CD4-positive, alpha-beta T cell (primary cell): Measurements from ENCODE around the gene TMEM63C. TPM values are rescaled to one million over a fixed set of nuclear protein-coding genes. Genes with fewer than 3 reads are reported as not detected.

Source experiments
- ATAC-seq: fragments of 200-7000 bp; cut with Tn5 transposase; one replicate; pipeline ENCODE4 v1.10.0; 2022; ENCODE audit warnings: mild to moderate bottlenecking; ENCODE audit not compliant: poor library complexity
- CTCF ChIA-PET: fragments of 350-600 bp; sonication (Branson Sonifier 250); formaldehyde crosslinking; loops from one replicate; lab custom pipeline; 2021; ENCODE audit warnings: antibody characterized with exemption, inconsistent platforms; lab: Charles Lee
- POLR2A ChIA-PET: fragments of 350-600 bp; sonication (Branson Sonifier 250); formaldehyde crosslinking; loops from one replicate; lab custom pipeline; 2021; ENCODE audit warnings: antibody characterized with exemption, inconsistent platforms; lab: Charles Lee
- DNase-seq, 14 experiments: peaks; one replicate each; pipeline ENCODE4 v3.0.0-alpha.2; 2013 to 2020; ENCODE audit warnings: mixed read lengths in 2 of 14
- H3K27ac ChIP-seq, 2 donors: one replicate each; pipeline versions ENCODE4 v1.5.1 to v1.7.0; 2013; ENCODE audit warnings: low read length in 2 of 2, low read depth in 1 of 2, mild to moderate bottlenecking in 1 of 2
- H3K27me3 ChIP-seq, 2 experiments: 1 replicate in 1 of 2; 2 replicates in 1 of 2; pipeline versions ENCODE4 v1.6.1 to v1.7.0; 2013; ENCODE audit warnings: low read length in 2 of 2, control low read depth in 1 of 2, mild to moderate bottlenecking in 1 of 2, moderate library complexity in 1 of 2; ENCODE audit not compliant: insufficient read depth in 2 of 2, control insufficient read depth in 1 of 2
- H3K36me3 ChIP-seq: one replicate; pipeline ENCODE4 v1.6.1; 2013; ENCODE audit warnings: low read length, control low read depth; ENCODE audit not compliant: insufficient read depth
- H3K4me1 ChIP-seq: one replicate; pipeline ENCODE4 v1.6.1; 2013; ENCODE audit warnings: low read length, control low read depth; ENCODE audit not compliant: insufficient read depth
- H3K4me3 ChIP-seq: one replicate; pipeline ENCODE4 v1.5.1; 2013; ENCODE audit warnings: mild to moderate bottlenecking, low read length, moderate library complexity
- H3K9me3 ChIP-seq, 2 experiments: 1 replicate in 1 of 2; 2 replicates in 1 of 2; pipeline versions ENCODE4 v1.6.1 to v1.7.0; 2013; ENCODE audit warnings: low read length in 2 of 2, mild to moderate bottlenecking in 2 of 2, control low read depth in 1 of 2, moderate library complexity in 1 of 2; ENCODE audit not compliant: control insufficient read depth in 1 of 2, insufficient read depth in 1 of 2
- H3K27ac Mint-ChIP-seq: one replicate; pipeline ENCODE4 v1.8.0; 2020; ENCODE audit warnings: mixed read lengths
- H3K27me3 Mint-ChIP-seq: one replicate; pipeline ENCODE4 v1.8.0; 2021; ENCODE audit warnings: mixed read lengths
- H3K36me3 Mint-ChIP-seq: one replicate; pipeline ENCODE4 v1.8.0; 2021; ENCODE audit warnings: low read depth, mixed read lengths
- H3K4me1 Mint-ChIP-seq: one replicate; pipeline ENCODE4 v1.8.0; 2021; ENCODE audit warnings: low read depth, mixed read lengths
- H3K4me3 Mint-ChIP-seq: one replicate; pipeline ENCODE4 v1.8.0; 2020; ENCODE audit warnings: mild to moderate bottlenecking, mixed read lengths
- H3K9me3 Mint-ChIP-seq: one replicate; pipeline ENCODE4 v1.8.0; 2020; ENCODE audit warnings: mixed read lengths
- intact Hi-C, 2 experiments: fragments of 100-400 bp; cut with DNase I in 1 of 2; cut with micrococcal nuclease in 1 of 2; formaldehyde crosslinking; loops; one replicate each; pipeline versions ENCODE4 v1.15.1 to v1.9.0; 2023 to 2025; cut with DNase I, micrococcal nuclease
- total RNA-seq, 174 experiments: library from RNA in 2 of 174; stranded (reverse) in 2 of 174; gene quantifications; one replicate each; pipeline ENCODE4 v1.2.3 and lab custom pipeline; 2021 to 2026
- TF ChIP-seq, protein P1 (sequence below): fragments of 200-600 bp; IDR thresholded peaks from one replicate; pipeline ENCODE4 v1.8.0; 2022; ENCODE audit warnings: antibody characterized with exemption, mild to moderate bottlenecking

The TMEM63C gene
- total RNA-seq, 2 experiments from 2014 or later: 0.58 to 0.89 TPM

DNA sequence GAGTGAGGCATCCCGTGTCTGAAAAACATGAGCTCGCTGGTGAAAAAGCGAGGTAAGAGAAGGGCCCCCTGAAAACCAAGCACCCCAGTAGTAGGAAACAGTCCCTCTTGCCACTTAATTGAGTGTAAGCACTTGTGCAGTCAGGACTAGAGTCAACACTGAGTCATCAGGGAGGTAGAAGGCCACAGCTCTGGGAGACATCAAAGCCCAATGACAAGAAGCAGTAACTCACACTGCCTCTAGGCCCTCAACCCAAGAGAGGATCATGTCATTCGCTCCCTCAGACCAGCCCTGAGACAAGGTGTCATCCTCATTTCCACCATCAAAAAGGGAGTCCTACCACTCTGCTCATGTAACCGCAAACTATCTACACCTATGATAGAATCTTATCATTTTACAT is 121.3 kb downstream of the TMEM63C start:
- H3K4me3 ChIP-seq: no peak overlapping the region
- H3K27me3 ChIP-seq: no peaks in the 10 kb centered on the region
- intact Hi-C loops: loop anchor here (5.0 kb wide), 2 partner anchors 249 to 1294 kb away; no protein-coding TSS in a partner anchor
- ATAC-seq: peak; percentile 24
- peaks cover 4% of the 10 kb centered on the region for H3K36me3 ChIP-seq
- H3K9me3 ChIP-seq: no peaks in the 10 kb centered on the region
- Mint-ChIP-seq H3K9me3 (no peaks in the 10 kb centered on the region), H3K4me1 (no peaks in the 10 kb centered on the region), H3K27ac (no peak overlapping the region), H3K36me3 (no peaks in the 10 kb centered on the region), H3K27me3 (no peaks in the 10 kb centered on the region), H3K4me3 (no peak overlapping the region)
- ChIA-PET CTCF (interaction anchor here (2.1 to 3.0 kb wide), 2 partner anchors 12 to 13 kb away, joined by 11 to 18 read pairs; no protein-coding TSS in a partner anchor), POLR2A (no interaction called here)
- H3K4me1 ChIP-seq: no peaks in the 10 kb centered on the region
- peak in 3 of 14 experiments; percentile 9 to 42 (median 30) for DNase-seq
- TF ChIP-seq, protein P1, sequence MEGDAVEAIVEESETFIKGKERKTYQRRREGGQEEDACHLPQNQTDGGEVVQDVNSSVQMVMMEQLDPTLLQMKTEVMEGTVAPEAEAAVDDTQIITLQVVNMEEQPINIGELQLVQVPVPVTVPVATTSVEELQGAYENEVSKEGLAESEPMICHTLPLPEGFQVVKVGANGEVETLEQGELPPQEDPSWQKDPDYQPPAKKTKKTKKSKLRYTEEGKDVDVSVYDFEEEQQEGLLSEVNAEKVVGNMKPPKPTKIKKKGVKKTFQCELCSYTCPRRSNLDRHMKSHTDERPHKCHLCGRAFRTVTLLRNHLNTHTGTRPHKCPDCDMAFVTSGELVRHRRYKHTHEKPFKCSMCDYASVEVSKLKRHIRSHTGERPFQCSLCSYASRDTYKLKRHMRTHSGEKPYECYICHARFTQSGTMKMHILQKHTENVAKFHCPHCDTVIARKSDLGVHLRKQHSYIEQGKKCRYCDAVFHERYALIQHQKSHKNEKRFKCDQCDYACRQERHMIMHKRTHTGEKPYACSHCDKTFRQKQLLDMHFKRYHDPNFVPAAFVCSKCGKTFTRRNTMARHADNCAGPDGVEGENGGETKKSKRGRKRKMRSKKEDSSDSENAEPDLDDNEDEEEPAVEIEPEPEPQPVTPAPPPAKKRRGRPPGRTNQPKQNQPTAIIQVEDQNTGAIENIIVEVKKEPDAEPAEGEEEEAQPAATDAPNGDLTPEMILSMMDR: no peak
- no peak overlapping the region for H3K27ac ChIP-seq

DNA sequence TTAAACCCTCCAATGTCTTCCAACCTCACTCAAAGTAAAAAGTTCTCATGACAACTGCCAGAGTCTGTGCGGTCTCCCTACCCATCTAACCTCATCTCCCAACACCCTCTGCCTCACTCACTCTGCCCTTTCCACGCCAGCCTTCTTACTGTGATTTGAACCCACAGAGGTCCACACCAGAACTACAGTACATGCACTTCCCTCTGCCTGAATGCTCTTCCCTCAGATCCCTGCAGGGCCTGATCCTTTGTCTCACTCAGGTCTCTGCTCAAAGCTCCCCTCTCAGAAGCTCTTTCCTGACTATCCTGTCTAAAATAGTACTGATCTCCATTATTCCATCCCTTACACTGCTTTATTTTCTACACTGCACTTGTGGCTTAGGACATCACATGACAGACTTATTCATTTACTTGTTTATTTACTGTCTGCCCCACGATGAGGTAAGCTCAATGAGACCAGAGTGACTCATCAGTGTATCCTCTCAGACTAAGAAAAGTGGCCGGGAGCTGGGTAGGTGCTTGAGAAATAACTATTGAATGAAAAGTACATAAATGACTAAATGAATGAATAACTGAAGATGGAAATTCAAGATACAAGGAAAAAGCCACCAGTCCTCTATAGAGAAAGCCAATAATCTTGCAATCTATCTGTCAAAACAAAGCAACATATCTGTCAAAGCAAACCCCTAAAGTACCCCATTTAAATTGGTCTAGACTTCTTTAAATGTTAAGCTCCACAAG is 122.0 kb downstream of the TMEM63C start:
- no peaks in the 10 kb centered on the region for H3K9me3 Mint-ChIP-seq
- ChIA-PET POLR2A (no interaction called here), CTCF (interaction anchor here (2.1 kb wide), 1 partner anchor 12 kb away, joined by 11 read pairs; no protein-coding TSS in a partner anchor)
- no peak overlapping the region for H3K27ac ChIP-seq
- TF ChIP-seq, protein P1: no peak
- no peaks in the 10 kb centered on the region for H3K36me3 Mint-ChIP-seq
- peaks cover 4% of the 10 kb centered on the region for H3K36me3 ChIP-seq
- H3K4me3 ChIP-seq: no peak overlapping the region
- no peaks in the 10 kb centered on the region for H3K27me3 Mint-ChIP-seq
- DNase-seq (peak in 2 of 14 experiments; percentile 28 to 51), ATAC-seq (no peak)
- no peak overlapping the region for H3K4me3 Mint-ChIP-seq
- H3K4me1 Mint-ChIP-seq: no peaks in the 10 kb centered on the region
- H3K27ac Mint-ChIP-seq: no peak overlapping the region
- no peaks in the 10 kb centered on the region for H3K4me1 ChIP-seq
- no peaks in the 10 kb centered on the region for H3K27me3 ChIP-seq
- H3K9me3 ChIP-seq: no peaks in the 10 kb centered on the region
- intact Hi-C loops: loop anchor here (5.0 kb wide), 2 partner anchors 249 to 1294 kb away; no protein-coding TSS in a partner anchor

DNA sequence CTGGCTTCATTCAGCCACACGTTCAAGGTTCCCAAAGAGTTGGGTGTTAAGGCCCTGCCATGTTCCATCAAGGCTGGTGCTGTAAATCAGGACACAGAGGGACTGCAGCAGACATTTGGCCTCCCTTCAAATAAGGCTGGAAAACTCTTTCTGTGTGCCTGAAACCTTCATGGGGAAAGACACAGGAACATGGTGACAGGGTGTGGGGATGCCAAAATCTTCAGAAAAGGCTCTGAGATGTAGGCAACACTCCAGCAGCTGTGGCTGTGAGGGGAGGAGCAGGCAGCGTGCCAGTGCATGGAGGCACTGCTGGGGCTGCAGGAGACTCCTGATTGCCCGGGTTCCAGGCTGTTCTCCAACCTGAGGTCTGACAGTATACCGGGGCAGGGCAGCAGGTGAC is 124.1 kb downstream of the TMEM63C start:
- no peak overlapping the region for H3K27ac ChIP-seq
- CTCF ChIA-PET: no interaction called here
- Mint-ChIP-seq H3K27ac (no peak overlapping the region), H3K36me3 (no peaks in the 10 kb centered on the region), H3K9me3 (no peaks in the 10 kb centered on the region), H3K4me3 (no peak overlapping the region), H3K27me3 (no peaks in the 10 kb centered on the region), H3K4me1 (no peaks in the 10 kb centered on the region)
- H3K4me1 ChIP-seq: no peaks in the 10 kb centered on the region
- no peaks in the 10 kb centered on the region for H3K27me3 ChIP-seq
- TF ChIP-seq, protein P1: no peak
- H3K36me3 ChIP-seq: peaks cover 4% of the 10 kb centered on the region
- intact Hi-C loops: no loop called here
- DNase-seq (no peak), ATAC-seq (no peak)
- POLR2A ChIA-PET: no interaction called here
- H3K4me3 ChIP-seq: no peak overlapping the region
- no peaks in the 10 kb centered on the region for H3K9me3 ChIP-seq
